GM18526 (cell line): Measurements from ENCODE around the gene DIO3.

Source experiments
- POLR2A ChIP-seq: IDR thresholded peaks from 3 replicates; pipeline ENCODE4 v1.6.1; 2011; ENCODE audit not compliant: insufficient read length; ENCODE audit errors: extremely low read depth

The DIO3 gene

DNA sequence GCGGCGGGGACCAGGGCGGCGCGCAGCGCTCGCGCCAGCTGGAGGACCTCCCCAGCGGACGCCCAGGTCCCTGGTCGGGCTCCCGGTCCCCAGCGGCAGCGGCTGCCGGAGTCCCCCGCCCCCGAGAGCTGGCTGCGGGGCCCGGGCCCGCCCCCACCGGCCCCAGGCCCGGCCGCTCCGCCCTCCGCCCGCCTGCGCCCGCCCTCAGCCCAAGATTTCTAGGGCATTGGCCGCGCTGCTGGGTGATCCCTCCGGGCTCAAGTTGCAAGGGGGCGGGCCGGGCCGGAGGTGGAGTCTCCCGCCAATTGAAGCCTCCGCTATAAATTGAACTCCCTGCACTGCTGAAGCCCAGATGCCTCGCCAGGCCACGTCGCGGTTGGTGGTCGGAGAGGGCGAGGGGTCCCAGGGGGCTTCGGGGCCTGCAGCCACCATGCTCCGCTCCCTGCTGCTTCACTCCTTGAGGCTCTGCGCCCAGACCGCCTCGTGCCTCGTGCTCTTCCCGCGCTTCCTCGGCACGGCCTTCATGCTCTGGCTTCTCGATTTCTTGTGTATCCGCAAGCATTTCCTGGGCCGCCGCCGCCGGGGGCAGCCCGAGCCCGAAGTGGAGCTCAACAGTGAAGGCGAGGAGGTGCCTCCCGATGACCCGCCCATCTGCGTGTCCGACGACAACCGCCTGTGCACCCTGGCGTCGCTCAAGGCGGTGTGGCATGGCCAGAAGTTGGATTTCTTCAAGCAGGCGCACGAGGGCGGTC lies at the start of gene DIO3:
Gene DIO3, plus strand, starts transcription at position 351 of the 752 bp plus-strand sequence.
- no peak for TF ChIP-seq POLR2A

DNA sequence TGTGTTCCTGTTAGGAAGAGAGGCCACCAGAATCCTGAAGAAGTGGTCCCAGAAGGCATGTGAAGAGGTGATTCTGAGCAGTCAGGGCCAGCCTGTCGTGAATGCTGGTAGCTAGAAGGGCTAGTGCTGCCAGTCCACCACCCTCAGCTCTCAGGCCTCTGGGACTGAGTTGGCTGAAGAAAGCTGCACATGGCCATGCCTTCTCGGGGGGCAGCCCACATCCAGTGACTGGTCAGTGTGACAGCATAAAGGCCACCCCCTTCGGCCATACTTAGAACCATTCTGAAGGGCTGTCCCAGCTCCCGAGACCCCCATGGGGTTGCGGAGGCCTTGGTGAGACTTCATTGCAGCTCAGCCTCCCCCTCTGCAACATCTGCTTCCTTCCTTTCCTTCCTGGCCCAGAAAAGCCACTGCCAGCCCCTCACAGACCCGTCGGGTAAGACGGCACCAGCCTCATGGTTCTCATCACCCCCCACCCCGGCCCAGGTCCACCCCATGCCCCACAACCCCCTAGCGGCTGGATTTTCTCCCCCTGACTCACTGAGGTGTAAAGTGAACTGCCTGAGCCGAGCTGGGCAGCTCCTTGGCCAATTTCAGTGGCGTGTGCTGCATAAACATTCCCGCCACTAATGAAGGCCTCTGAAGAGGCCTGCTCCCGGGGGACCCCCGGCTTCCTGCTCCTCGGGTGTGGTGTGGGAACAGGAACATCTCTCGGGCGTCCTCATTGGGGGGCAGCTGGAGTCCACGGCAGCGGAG lies 49.5 kb upstream of the DIO3 start:
- TF ChIP-seq POLR2A: no peak

GRCh38 chr14:101512376-101512695 lies 49.0 kb upstream of the DIO3 start:
- no peak for TF ChIP-seq POLR2A

GRCh38 chr14:101514136-101514535 lies 47.2 kb upstream of the DIO3 start:
- no peak for TF ChIP-seq POLR2A

DNA sequence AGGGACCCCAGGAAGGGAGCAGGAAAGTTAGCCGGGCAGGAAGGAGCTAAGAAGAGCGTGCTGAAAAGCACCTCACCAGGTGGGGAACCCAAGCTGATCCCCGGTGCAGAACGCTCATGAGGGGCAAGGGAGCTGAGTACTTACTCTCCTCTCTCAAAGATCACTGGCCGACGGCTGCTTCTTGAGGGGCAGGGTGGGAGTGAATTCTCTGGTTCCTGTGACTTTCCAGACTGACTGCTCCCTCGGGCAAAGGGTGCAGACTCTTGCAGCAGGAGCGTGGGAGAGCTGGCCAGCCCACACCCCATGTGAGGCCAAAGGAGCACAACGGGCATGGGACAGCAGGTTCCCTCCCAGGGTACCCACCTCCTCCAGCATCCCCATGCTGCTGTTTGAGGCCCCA lies 44.9 kb upstream of the DIO3 start:
- no peak for TF ChIP-seq POLR2A

DNA sequence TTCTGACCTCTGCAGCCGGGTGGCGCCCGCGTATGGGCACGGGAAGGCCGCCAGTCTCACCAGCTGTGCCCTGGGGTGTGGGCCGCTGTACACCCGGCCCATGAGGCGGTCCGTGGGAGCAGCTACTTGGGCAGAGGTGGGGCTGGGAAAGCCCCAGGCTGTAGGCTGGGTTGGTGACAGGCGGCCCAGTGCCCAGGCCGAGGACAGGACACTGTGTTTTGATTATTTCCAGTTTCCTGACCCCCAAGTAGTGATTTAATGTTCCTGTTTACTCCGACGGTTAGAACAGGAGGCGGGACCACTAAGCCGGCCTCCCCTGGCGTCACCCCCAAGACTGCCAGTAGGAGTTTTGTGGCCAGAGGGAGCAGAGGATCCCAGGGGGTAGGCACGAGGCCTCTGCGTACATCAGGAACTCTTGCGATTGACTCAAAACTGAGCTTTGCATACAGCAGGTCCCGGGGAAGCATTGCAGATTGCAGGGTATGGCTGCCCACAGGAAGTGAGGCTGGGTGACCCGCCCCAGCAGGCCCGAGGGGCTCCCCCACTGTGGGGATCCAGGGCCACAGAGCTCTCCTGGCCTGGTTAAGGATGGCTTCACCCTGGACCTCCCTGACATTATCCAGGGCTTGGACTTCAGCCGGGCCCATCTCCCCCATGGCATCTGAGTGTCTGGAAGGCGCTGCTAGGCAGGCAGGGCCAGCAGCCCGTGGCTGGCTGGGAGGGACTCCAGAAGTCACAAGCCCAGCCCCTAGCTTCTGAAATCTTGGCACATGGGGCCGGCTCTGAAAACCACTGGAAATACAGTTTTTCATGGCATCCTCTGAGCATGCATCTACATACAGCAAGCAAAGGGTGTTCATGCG lies 42.5 kb upstream of the DIO3 start:
- TF ChIP-seq POLR2A: no peak

GRCh38 chr14:101520621-101521472 lies 40.4 kb upstream of the DIO3 start:
- no peak for TF ChIP-seq POLR2A

DNA sequence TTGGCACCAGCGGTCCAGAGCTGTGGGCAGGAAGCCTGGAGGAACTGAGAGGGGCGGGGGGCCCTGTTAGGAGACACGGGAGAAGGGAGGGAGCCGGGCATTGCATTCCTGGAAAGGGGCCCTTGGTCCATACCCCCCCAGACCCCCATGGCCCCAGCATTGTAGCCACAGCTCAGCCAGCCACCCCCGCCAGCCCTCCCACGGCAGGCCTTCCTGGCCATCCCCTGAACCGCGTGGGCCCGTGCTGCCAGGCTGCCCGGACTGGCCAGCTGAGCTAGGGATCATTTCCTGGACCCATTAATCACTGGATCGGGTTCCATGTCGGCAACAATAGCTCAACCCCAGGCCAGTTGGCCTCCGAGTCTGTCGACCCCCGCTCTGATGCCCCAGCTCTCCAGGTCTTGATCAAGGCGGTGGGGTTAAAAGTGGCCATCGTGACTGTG lies 39.8 kb upstream of the DIO3 start:
- no peak for TF ChIP-seq POLR2A

DNA sequence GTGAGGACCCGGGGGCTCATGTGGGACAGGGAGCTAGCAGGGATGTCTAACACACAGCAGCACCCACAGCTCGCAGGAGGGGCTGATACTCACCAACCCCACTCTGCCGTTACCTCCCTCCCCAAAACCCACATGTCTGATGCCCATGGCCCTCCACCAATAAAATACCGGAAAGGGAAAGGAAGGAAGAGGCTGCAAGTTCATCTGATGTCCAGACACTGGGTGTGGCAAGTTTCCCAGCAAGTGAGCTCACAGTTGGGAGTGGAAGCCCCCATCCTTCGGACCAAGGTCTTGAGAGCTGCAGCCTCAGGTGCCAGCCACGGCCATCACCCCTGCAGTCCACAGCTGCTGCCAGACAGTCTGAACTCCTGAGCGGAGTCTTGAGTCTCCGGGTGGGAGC lies 39.3 kb upstream of the DIO3 start:
- no peak for TF ChIP-seq POLR2A

DNA sequence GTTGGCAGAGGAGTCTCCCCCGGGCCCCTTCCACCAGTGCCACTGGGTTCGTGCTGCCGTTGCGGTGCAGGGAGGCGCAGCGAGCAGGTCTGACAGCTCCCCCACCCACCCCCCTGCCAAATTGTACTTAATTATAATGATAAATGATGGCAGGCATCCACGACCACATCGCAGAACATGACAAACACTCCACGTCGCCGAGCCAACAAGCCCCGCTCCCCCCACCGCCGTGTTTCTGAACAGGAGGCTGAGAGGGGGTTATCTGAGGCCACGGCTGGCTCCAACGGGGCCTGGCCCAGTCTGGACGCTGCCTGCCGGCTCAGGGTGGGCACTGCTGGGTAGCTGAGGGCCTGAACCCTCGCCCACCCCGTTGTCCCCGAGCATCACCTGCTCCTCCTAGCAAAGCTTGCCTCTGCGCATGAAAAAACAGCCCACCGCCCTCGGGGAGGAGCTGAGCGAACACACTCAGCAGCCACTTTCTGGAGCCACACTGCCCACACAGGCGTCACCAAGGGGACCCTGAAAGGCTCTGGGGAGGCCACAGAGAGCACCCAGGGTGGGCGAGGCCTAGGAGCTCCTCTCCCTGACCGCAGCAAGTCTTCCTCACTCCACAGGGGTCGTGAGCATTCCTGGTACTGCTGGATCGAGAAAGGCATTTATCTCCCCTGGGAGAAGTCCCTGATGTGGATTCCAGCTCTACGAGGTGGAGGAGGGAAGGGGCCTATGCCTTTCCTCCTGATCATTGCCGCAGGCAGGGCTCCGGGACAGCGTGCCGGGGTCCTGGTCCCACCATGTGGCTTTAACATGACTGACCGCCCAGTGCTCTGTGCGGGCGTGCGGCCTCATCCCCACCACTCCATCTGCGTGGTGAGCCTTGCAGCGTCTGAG lies 35.4 kb upstream of the DIO3 start:
- TF ChIP-seq POLR2A: no peak

GRCh38 chr14:101527987-101528386 lies 33.3 kb upstream of the DIO3 start:
- TF ChIP-seq POLR2A: no peak

DNA sequence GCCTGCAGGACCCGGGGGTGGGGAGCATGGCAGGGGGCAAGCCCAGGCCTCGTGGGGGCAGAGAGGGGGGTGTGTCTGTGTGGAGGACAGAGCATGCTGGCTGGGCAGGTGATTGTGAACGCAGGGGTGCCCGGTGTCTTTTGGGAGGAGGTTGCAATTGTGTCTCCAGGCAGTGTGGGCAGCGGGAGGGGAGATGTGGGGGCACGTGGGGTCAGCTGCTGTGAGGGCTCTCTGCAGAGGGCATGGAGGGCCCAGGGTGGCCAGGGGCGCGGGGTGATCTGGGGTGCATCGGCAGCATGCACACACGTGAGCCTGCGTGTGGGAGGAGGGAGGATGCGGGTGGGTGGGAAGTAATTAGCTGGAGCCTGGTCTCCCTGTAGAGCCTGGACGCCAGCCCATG lies 32.2 kb upstream of the DIO3 start:
- TF ChIP-seq POLR2A: no peak

DNA sequence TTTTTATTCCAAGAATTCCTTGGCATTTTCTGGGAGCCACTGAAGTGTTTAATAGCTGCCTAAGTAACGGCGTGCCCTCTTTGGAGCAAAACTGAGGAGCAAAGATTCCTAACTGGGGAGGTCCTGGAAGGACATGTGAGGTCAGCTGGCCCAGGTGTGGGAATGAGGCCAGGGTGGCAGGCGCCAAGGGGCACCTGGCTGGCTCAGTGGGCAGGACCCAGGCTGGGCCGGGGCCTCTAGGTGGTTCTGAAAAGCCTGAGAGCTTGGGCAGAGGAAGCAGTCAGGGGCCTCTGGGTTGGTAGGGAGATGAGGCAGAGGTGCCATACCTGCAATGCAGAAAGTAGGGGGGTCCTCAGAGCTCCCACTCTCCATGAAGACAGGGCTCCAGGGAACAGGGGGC lies 27.1 kb upstream of the DIO3 start:
- no peak for TF ChIP-seq POLR2A

DNA sequence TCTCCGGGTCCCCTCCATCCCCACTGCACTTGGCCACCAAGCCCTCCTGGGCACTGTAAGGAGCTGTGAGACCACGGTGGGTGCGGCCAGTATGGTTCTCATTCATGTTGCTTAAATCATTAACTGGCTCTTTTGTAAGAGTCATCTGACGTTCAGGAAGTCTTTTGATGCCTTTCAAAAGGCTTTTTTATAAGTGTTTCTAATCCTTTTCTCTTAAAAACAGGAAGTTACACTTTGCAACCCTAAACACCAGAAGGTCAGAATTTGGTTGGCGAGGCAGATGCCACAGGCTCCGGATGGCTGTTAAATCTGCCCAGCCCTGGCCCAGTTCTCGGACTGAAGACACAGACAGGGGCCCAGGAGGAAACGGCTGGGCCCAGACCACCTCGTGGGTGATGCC lies 26.1 kb upstream of the DIO3 start:
- no peak for TF ChIP-seq POLR2A
